IPS DF 4.7 (cell line): ENCODE measurements around the gene PRKN.

Experiments used
- DNase-seq: peaks from one replicate; pipeline ENCODE4 v3.0.0-alpha.2; 2013; ENCODE audit warnings: low spot score; ENCODE audit errors: extremely low read depth

PRKN gene

DNA sequence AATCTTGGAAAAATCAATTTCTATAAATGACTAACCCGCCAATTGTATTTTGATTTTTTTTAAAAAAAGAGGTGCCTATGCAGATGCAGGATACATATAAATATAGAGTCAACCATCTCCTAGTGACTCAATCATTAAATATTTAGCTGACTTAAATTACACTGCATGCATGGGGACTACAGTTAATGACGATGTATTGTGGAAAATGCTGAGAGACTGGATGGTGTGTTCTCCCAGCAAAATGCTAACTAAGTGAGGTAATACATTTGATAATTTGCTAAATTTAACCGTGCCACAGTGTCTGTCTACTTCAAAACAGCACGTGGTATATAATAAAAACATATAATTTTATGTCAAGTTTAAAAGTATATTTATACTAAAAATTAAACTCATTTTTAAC is 341.6 kb downstream of the PRKN start:
- no peak for DNase-seq

DNA sequence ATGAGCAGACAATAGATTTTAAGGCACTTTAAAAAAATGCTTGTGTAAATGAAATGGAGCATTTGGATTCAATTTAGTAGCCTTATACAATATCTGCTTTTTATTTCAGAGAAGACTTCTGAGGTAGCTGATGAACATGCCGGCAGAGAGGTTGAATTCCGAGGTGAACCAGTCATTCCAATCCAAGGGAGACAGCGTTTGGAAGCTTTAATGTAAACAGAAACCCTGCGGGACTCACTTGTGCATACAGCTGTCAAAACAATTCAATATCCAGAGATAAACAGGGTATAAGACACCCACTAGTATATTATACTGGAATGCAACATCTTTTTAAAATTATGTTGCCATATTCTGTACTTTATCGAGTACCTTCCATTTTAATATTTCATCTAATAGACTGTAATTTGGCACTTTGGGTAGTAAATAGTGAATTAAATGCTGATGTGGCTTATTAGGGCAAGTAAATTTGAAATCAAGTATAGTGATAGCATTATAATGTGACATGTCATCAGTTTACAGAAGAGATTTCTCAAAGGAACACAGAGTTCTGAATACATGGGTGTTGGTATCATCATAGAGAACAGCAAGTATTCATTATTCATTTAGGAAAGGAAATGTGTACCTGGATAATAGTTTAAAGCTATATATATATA is 347.7 kb downstream of the PRKN start:
- DNase-seq = no peak

DNA sequence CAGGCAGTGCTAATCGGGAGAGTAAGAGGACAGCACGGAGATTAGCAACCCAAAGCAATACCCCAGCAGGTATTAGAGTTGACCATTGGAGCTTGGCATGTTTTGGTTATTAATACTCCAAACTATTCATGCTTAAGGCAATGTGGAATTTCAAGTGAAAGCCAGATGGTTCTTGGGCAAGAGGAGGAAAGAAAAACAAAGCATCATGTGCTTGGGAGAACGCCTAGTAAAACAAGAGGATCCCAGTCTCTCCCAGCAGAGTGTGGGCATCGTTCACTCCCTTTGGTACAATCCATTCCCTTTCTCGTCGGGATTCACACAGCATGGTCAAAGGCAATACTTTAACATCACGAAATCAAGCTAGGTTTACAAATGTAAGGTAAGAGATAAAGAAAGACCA is 349.8 kb downstream of the PRKN start:
- no peak for DNase-seq

DNA sequence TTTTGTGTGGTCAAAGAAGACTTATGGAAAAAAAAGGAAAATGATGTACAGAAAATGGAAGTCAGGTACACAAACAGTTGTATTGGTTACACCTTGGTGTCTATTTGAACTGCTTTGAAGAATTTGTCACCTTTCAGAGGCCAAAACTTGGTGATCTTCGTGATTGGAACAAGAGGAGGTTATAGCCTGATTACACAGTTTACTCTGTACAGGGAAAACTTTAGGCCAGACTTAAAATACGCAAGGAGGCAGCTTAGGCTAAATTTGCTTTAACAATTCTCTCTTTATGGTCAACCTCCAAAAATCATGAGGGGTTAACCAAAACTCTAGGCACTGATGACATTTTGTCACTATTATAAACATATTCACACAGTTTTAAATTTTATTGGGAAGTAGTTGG is 353.7 kb downstream of the PRKN start:
- DNase-seq = no peak

DNA sequence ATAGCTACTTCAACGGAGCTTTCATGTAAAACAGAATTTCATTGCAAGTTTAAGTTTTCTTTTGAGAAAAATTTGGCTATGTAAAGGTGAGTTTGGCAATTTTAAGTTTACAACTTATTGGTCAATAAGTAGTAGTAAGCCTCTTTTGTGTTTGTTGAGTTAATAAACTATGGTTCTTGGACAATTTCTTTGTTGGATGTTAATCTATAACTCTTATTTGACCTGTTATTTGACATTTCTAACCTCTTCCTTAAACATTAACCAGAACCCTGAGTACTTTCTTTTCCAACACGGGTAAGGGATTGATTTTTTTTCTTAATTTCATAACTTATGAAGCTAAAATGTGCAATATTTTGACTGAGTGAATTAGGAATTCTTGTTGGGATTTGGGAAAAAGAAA is 354.4 kb downstream of the PRKN start:
- no peak for DNase-seq

DNA sequence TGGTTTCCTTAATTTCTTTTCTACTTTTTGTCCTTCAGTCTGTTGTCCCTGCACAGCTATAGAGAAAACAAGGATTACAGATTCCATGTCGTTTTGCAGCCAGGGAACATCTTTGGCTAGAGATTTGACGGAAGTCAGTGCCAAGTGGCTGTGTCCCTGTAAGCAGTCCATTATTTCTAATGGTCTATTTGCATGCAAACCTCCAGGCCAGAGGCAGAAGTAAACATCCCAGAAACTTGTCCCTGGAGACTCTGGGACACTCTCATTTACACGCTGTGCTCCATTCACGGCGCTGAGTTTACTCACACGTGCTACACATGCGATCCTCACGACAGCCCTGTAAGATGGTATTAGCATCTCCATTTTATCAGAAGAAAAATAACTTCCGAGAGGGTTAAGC is 355.5 kb downstream of the PRKN start:
- DNase-seq = no peak

DNA sequence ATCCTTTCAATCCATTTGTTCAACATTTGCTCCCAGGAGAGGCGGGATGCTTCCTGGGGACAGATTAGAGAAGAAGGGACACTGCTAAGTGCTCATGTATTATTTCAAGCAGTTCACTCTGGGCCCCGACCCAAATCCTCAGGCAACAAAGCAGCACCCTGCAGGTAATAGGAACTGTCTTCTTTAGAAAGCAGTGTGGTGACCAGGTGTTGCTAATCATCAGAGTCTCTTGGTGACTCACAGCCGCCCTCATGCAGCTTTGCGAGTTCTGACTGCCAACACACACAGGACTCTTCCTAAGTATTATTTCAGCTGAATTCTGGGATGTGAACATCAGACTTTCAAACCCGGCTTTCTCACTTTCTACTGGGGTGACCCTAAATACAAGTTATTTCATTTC is 356.4 kb downstream of the PRKN start:
- DNase-seq = no peak

DNA sequence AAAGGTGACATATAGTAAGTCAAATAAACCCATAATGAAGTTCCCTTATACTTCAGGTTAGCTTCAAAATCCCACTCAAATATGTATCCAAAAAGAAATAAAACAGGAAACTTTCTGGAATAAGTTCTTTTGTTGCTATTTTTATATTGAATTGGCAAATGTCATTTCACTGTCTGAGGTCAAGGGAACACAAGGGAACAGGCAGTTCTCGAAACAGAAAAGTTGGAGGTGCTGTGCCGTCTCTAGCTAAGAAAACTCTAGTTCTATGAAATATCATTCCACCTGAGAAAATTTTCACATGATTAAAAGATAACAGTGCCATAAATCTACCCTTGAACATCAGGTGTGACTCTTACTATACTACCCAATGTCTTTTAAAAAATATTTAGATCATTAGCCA is 358.5 kb downstream of the PRKN start:
- DNase-seq = no peak

DNA sequence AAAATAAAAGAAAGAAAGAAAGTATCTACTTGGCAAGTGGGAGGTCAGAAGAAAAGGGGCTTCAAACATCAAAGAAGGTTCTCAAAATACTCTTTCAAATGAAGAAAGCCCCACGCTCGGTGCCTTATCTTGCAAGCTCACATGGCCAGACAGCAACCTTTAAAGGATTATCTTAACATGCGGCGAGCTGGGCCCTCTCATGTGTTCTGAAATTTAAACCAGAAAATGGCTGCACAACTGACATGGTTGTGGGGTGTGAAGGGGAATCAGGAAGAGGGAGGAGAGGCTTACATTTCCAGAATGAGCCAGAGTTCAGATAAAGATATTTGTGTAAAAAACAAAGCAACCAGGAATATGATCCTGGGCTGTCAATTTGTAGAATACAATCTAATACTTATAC is 363.1 kb downstream of the PRKN start:
- no peak for DNase-seq

DNA sequence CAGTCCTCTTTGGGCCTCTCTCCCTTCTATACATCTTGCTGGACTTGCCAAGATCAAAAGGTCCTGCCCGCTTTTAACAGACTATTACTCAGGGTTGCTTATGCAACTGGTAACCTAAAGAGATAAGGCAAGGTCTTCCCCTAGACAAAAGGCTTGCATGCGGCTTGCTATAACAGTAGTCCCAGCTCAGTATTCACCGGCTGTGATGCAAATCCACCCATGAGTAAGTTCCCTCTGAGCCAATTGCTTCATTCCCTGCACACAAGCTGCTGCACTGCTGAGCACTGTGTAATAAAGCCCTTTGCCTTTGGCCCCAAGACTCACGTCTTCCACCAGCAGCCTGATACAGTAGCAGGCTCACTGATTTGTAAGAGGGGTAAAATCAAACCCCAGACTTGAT is 363.8 kb downstream of the PRKN start:
- no peak for DNase-seq

DNA sequence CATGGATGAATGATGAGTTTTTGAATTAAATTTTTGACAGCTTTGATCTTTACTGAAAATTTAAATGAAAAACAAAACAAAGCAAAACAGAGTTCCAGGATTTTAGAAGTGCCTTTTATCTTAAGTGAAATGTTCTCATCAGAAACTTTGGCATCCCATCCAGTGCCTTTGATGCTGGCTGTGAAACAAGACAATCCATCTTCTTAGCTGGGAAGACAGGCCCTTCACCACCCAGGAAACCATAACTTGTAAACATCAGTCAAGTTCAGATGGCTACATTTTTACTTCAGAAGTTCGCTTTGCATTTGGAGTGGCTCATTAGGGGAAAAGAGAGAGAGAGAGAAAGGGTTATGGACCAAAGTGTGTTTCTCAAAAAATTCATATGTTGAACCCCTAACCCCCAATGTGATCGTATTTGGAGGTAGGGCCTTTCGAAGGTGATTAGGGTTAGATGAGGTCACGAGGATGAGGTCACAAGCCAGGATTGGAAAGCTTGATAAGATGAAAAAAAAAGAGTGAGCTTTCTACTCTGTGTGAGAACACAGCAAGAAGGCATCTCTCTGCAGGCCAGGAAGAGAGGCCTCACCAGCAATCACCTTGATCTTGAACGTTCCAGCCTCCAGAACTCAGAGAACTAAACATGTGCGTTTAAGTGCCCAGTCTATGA is 366.5 kb downstream of the PRKN start:
- no peak for DNase-seq

DNA sequence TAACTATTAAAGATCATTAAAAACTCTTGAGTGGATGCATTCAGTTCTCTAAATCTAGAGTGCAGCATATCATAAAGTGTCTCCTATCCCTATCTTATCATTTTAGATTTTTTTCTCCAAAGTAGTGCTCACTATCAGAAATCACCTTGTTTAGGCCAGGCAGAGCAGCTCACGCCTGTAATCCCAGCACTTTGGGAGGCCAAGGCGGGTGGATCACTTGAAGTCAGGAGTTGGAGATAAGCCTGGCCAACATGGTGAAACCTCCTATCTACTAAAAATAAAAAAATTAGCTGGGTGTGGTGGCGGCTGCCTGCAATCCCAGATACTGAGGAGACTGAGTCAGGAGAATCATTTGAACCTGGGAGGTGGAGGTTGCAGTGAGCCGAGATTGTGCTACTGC is 368.9 kb downstream of the PRKN start:
- DNase-seq = no peak

DNA sequence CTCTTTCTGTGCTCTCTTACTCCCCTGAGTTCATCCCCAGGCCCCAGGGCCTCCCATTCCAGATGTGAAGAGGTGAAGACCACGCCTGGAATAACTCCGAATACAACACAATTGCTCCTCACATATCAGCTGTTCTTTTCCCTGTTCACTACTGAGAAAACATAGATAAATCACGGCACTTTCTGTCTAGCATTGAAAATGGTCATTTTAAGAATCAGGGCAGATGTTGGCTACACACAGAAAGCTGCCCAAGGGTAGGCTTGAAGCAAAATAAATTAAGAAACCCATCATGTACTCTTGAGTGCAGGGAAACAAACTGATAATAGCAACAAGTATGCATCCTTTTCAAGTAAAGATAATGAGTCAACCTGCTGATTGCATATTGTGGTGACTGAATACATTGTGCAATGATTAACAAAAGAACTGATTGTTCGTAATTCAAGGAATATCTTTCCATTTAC is 382.5 kb downstream of the PRKN start:
- no peak for DNase-seq

DNA sequence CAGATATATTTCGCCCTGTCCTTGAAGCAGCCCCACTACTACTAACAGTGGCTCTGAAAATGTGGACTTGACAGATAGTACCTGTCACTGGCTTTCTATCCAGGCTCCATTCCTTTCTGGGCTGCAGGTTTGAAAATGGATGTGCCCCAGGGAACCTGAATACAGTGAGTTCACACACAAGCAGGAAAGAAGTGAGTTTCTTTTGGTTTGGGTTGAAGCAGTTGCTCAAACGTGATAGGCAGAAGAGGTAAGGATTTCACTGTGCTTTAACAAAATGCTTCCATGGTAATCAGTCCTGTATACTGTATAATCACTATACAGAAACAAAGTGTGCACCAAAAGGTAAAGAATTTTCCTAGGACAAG is 382.9 kb downstream of the PRKN start:
- DNase-seq = no peak

DNA sequence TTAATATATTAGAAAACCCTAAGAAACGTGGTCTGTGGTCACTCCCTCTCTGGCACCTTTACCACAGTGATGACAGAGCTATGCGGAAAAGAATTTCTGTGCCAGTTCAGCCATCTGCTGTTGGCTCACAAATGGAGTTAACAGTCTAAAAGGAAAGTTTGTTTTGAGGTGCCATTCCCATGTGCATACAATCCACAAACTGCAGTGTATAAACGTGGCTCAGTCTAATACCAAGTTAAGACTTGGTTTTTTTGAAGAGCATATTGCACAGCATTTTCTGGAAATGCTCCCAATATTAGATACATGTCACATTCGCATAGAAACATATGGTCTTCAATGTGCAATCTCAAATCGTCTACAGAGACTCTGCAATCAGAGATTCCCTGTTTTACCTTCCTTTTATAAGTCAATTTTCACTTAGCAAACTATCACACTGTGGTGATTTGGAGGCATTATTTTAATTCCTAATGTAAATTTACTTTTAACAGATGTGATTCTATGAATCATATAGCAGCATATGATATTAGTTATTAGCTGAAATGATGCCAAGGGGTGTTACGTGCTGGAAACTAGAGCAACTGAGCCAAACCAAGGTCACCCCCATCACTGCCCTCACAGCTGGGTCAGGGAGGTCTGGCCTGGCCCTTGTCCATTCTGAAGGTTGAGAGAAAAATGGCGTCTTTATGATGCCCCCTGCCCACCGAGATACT is 383.5 kb downstream of the PRKN start:
- DNase-seq = no peak

DNA sequence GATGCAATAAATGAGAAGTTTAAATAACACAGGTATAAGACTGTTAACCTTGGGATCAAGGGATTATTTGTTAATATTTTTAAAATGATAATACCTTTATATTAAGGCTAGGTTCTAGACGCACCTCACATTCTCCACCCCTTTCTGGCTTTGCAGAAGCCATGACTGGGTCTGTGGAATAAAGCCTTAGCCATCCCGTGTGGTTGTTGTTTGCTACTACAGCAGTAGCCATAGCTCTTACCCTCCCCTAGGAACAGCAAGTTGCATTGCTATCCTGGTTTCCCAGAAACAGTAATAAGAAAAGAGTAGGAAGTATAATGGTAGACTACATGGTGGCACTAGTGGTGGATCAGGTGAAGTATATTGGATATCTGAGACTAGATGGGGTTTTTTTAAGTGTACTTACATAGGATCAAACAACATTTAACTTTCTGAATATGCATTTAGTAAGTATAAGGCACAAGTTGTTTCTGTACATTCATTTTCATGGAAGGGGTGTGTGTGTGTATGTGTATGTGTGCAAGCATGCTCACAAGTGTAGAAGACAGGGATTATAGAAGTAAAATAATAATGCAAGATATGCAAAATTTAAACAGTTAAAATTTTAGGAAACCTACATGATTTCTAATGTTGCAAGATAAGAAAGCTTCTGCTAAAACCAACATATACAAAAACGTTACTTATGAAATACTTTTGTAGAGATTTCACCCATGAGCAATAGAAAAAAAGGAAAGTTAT is 384.2 kb downstream of the PRKN start:
- DNase-seq = peak; percentile 5

DNA sequence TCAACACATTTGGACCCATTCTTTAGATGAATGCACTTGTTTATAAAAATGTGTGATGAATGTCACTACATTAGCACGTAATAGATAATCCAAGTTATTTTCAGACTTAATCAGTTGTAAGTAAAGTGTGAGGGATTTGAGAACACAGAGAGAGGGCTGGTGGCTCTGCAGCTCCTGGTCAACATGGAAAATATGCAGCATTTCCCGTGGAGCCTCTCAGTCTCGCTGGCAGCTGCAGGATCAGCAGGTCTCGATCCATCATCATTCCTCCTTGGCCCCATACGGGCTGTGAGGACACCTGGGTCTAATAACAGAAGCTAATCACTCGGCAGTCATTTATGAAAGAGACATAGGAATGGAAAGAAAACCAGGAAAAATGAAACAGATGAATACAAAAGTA is 390.2 kb downstream of the PRKN start:
- no peak for DNase-seq

DNA sequence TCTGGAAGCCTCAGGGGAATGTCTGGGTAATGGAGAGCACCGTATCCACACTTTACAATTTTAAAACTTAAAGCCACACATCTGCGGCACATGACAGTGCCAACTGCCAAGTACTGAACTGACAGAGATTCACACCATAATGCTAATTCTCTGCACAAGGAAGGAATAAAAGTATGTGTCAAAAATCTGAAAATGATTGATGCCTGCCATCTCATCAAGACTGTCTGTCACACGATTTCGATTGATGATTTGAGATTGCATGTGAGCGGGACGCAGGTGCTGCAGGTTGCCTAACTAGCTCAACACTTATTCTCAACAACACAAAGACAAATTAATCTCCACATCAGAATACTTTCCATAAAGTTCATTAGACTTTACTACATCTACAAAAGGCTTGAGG is 391.2 kb downstream of the PRKN start:
- no peak for DNase-seq

DNA sequence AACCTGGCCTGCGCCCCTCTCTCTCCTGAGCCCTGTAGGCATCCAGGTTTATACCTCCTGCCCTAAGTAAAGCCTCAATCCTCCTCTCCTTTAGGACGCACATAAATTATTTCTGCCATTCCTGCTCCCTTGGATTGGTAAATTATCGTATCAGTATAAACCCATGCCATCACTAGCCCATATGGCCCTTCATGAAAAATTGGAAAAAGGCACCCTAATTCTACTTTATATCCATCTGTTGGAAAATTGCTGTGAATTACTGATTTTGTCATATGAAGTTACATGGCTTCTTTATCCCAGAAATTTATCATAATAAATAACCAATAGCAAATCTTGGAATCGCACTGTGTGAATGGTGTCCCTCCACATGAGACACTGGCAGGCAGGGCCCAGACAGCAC is 395.2 kb downstream of the PRKN start:
- no peak for DNase-seq

DNA sequence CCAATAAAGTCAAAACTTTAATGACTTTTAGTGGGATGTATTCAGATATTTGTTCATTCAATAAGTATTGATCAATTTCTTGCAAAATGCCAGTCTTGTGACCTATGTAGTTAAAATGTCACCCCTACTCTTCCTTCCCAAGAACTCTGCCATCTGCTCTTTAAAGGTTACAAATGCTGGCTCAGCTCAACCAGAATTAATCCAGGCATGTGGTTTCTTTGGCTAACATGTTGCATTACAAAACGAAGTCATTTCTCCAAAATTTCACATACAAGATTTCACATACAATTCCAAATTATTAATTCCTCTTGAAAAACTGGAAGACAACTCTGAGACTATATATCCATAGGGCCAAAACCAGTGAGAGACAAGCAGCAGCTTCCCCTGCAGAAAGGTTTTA is 395.7 kb downstream of the PRKN start:
- DNase-seq = no peak

DNA sequence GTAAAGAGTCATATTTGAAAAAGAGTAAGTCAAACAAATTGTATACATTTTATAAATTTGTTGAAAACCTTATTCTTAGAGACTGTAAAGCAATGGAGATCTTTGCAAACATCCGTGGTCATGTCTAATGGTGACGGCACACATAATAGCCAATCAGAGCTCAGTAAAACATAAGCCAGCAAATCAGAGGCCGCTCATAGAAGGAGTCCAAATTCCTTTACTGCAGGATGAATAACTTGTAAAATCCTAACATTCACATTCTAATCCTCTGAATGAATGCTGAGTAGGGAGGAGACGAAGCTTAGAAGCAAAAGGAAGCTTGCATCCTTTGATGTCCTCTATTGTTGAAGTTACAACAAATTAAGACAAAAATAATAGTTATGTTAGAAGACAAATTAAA is 401.7 kb downstream of the PRKN start:
- DNase-seq = no peak

DNA sequence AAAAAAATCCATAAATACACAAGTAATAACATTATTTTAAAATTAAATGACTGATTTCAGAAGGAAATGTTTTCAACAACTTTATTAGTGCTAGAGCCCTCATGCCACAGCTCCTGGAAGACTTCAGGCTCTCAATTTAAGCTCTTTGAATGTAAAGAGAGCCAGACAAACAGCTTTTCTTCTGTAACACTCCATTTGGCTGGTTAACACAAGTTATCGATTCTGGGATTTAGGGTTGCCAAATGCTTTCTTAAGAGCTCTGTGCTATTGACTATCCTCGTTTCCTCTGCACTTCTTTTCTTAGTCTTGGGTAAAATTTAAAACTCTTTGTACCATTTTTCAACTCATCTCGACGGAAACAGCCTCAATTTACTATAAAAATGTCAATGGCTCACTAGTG is 402.5 kb downstream of the PRKN start:
- no peak for DNase-seq
